Measurements from ENCODE around the gene ATP2B1.

Gene ATP2B1

DNA sequence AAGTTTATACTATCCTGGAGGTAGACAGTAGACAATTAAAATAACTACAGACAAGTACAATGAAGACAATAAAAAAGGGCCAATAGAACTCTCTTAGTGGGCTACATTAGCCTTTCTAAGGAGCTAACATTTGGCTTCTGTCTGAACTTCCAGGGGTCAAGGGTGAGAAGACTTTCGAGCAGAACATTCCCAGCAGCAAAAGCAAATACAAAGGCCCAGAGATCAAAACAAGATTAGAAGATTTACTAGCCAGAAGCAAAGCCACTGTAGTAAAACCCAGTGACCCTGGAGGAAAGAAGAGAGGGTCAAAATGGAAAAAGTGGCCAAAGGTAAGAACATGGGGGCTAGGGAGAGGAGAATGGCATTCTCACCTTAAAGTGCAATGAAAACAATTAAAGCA lies 63.2 kb downstream of the ATP2B1 start:
- no peak for TF ChIP-seq CTCF (conservative IDR thresholded peaks at IDR 0.05; ENCODE audit: control insufficient read depth, insufficient read depth, low read depth, low read length)
- H3K4me3 ChIP-seq (ENCODE audit: control insufficient read depth, low read depth, low read length) = no peak overlapping the region
- DNase-seq (ENCODE audit: low read depth) = no peak

DNA sequence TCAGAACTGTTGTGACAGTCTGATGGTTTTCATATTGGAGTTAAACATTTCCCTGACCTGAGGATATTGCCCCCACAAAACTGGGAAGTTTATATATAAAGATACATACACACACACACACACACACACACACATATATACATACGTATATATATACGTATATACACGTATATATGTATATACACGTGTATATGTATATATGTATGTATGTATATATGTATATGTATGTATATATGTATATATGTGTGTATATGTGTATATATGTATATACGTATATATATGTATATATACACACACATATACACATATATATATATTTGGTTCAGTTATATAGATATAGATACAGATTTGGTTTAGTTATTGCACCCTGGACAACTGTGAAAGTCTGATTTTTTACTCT lies 65.7 kb downstream of the ATP2B1 start:
- TF ChIP-seq CTCF (conservative IDR thresholded peaks at IDR 0.05; ENCODE audit: control insufficient read depth, insufficient read depth, low read depth, low read length) = no peak
- no peak for DNase-seq (ENCODE audit: low read depth)
- H3K4me3 ChIP-seq (ENCODE audit: control insufficient read depth, low read depth, low read length) = no peak overlapping the region

GRCh38 chr12:89636776-89637160 lies 71.9 kb downstream of the ATP2B1 start:
- peak; percentile 25 for DNase-seq (ENCODE audit: low read depth)
- no peak for TF ChIP-seq CTCF (conservative IDR thresholded peaks at IDR 0.05; ENCODE audit: control insufficient read depth, insufficient read depth, low read depth, low read length)
- no peak overlapping the region for H3K4me3 ChIP-seq (ENCODE audit: control insufficient read depth, low read depth, low read length)

DNA sequence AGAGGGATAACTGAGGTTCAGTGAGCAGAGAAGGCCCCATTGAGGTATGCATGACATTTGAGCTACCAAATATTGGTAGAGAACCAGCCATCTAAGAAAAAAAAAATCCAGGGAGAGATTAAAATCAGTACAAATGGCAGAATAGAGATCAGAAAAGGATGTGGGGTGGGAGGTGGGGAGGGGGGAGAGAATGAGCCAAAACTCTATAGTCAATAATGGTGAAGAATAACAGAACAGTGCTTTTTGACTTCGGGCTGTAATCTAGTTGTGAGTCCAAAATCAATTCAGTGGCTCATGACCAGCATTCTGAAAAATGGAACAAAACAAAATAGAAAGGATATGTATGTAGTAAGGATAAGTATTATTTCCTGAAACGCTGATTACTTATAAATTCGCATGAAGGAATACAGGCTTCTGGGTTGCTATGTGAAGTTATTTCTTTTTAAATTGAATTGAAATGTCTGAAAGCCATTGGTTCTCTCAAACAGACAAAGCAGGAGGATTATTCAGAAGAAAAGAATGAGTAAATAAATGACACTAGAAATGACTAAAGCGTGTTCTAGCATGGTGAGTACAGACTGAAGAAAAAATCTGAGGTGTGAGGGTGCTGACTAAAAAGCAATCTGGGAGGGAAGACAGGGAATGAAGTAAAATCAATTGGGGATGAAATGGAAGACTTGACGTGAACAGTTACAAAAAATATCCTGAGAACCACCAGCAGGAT lies 72.4 kb downstream of the ATP2B1 start:
- peak; percentile 55 for DNase-seq (ENCODE audit: low read depth)
- H3K4me3 ChIP-seq (ENCODE audit: control insufficient read depth, low read depth, low read length) = no peak overlapping the region
- no peak for TF ChIP-seq CTCF (conservative IDR thresholded peaks at IDR 0.05; ENCODE audit: control insufficient read depth, insufficient read depth, low read depth, low read length)

- TF ChIP-seq CTCF (conservative IDR thresholded peaks at IDR 0.05; ENCODE audit: control insufficient read depth, insufficient read depth, low read depth, low read length) = no peak
- H3K4me3 ChIP-seq (ENCODE audit: control insufficient read depth, low read depth, low read length) = no peak overlapping the region
- no peak for DNase-seq (ENCODE audit: low read depth)
Observed at GRCh38 chr12:89634508-89634907, 74.1 kb downstream of the ATP2B1 start.

- no peak for TF ChIP-seq CTCF (conservative IDR thresholded peaks at IDR 0.05; ENCODE audit: control insufficient read depth, insufficient read depth, low read depth, low read length)
- no peak overlapping the region for H3K4me3 ChIP-seq (ENCODE audit: control insufficient read depth, low read depth, low read length)
- no peak for DNase-seq (ENCODE audit: low read depth)
Observed at GRCh38 chr12:89632778-89633177, 75.9 kb downstream of the ATP2B1 start.

- H3K4me3 ChIP-seq (ENCODE audit: control insufficient read depth, low read depth, low read length) = no peak overlapping the region
- TF ChIP-seq CTCF (conservative IDR thresholded peaks at IDR 0.05; ENCODE audit: control insufficient read depth, insufficient read depth, low read depth, low read length) = no peak
- DNase-seq (ENCODE audit: low read depth) = no peak
Observed at GRCh38 chr12:89622115-89622514, 86.5 kb downstream of the ATP2B1 start.
